ENCODE data around the gene HTR3B. TPM values are rescaled to one million over a fixed set of nuclear protein-coding genes. Genes with fewer than 3 reads are reported as not detected.

Gene HTR3B
- total RNA-seq, 1 donor from 2014 or later: 0.22 TPM

GRCh38 chr11:113862435-113862834 is 42.2 kb upstream of the HTR3B start:
- peaks cover 39% of the 10 kb centered on the region for H3K36me3 Mint-ChIP-seq (ENCODE audit: low read depth)
- H3K4me3 Mint-ChIP-seq: no peak overlapping the region
- H3K9me3 Mint-ChIP-seq: no peaks in the 10 kb centered on the region
- H3K27me3 Mint-ChIP-seq: no peaks in the 10 kb centered on the region
- TF ChIP-seq CTCF (IDR thresholded peaks at IDR 0.05): no peak
- peak overlapping the region; percentile 4 for H3K27ac Mint-ChIP-seq
- ATAC-seq (ENCODE audit: low read depth): no peak
- ChIA-PET CTCF (no interaction called here), POLR2A (interaction anchor here (0.6 kb wide), 1 partner anchor 12 kb away, joined by 3 read pairs; no protein-coding TSS in a partner anchor)
- H3K4me1 Mint-ChIP-seq: peaks cover 38% of the 10 kb centered on the region
- DNase-seq: no peak
- intact Hi-C loops (cut with micrococcal nuclease): no loop called here

- Mint-ChIP-seq H3K4me1 (peaks cover 45% of the 10 kb centered on the region), H3K27ac (no peak overlapping the region), H3K9me3 (no peaks in the 10 kb centered on the region), H3K4me3 (no peak overlapping the region), H3K27me3 (no peaks in the 10 kb centered on the region), H3K36me3 (ENCODE audit: low read depth) (peaks cover 50% of the 10 kb centered on the region)
- ATAC-seq (ENCODE audit: low read depth): no peak
- intact Hi-C loops (cut with micrococcal nuclease): no loop called here
- TF ChIP-seq CTCF (IDR thresholded peaks at IDR 0.05): no peak
- ChIA-PET POLR2A (interaction anchor here (1.1 kb wide), 1 partner anchor 10 kb away, joined by 5 read pairs; the partner anchor contains the start of gene USP28), CTCF (no interaction called here)
- DNase-seq: no peak
Measured at GRCh38 chr11:113864410-113864809, 40.2 kb upstream of the HTR3B start.

GRCh38 chr11:113865873-113866272 is 38.7 kb upstream of the HTR3B start:
- CTCF ChIA-PET: no interaction called here
- no peak overlapping the region for H3K4me3 Mint-ChIP-seq

GRCh38 chr11:113867843-113868503 is 36.6 kb upstream of the HTR3B start:
- ATAC-seq (ENCODE audit: low read depth) (no peak), DNase-seq (no peak)
- CTCF ChIA-PET: interaction anchor here (0.7 kb wide), 1 partner anchor 69 kb away, joined by 3 read pairs; no protein-coding TSS in a partner anchor
- no peak for TF ChIP-seq CTCF (IDR thresholded peaks at IDR 0.05)
- H3K4me3 Mint-ChIP-seq: no peak overlapping the region
- intact Hi-C loops (cut with micrococcal nuclease): no loop called here
- H3K36me3 Mint-ChIP-seq (ENCODE audit: low read depth): peaks cover 67% of the 10 kb centered on the region
- no peak overlapping the region for H3K27ac Mint-ChIP-seq
- H3K9me3 Mint-ChIP-seq: no peaks in the 10 kb centered on the region
- no peaks in the 10 kb centered on the region for H3K27me3 Mint-ChIP-seq
- POLR2A ChIA-PET: no interaction called here
- H3K4me1 Mint-ChIP-seq: peaks cover 53% of the 10 kb centered on the region

More at GRCh38 chr11:113865873-113866272, 38.7 kb upstream of the HTR3B start:
- POLR2A ChIA-PET: interaction anchor here (0.9 kb wide), 1 partner anchor 8 kb away, joined by 11 read pairs; no protein-coding TSS in a partner anchor
- no peak for TF ChIP-seq CTCF (IDR thresholded peaks at IDR 0.05)
- ATAC-seq (ENCODE audit: low read depth) (no peak), DNase-seq (no peak)
- Mint-ChIP-seq H3K27me3 (no peaks in the 10 kb centered on the region), H3K4me1 (peaks cover 47% of the 10 kb centered on the region), H3K27ac (no peak overlapping the region), H3K36me3 (ENCODE audit: low read depth) (peaks cover 57% of the 10 kb centered on the region), H3K9me3 (no peaks in the 10 kb centered on the region)
- intact Hi-C loops (cut with micrococcal nuclease): no loop called here

GRCh38 chr11:113871336-113871735 is 33.3 kb upstream of the HTR3B start:
- TF ChIP-seq CTCF (IDR thresholded peaks at IDR 0.05): no peak
- no peak overlapping the region for H3K27ac Mint-ChIP-seq
- DNase-seq (no peak), ATAC-seq (ENCODE audit: low read depth) (no peak)
- H3K9me3 Mint-ChIP-seq: no peaks in the 10 kb centered on the region
- H3K4me3 Mint-ChIP-seq: no peak overlapping the region
- H3K27me3 Mint-ChIP-seq: no peaks in the 10 kb centered on the region
- peaks cover 52% of the 10 kb centered on the region for H3K36me3 Mint-ChIP-seq (ENCODE audit: low read depth)
- ChIA-PET CTCF (no interaction called here), POLR2A (no interaction called here)
- H3K4me1 Mint-ChIP-seq: peaks cover 73% of the 10 kb centered on the region
- intact Hi-C loops (cut with micrococcal nuclease): loop anchor here (10.0 kb wide), 1 partner anchor 563 kb away; the partner anchor contains the start of gene REXO2
